ENCODE results near the gene ERO1B. TPM values are rescaled to one million over a fixed set of nuclear protein-coding genes. Genes with fewer than 3 reads are reported as not detected.

Gene ERO1B
- polyA plus RNA-seq, 1 donor from 2014 or later = 2.7 TPM

DNA sequence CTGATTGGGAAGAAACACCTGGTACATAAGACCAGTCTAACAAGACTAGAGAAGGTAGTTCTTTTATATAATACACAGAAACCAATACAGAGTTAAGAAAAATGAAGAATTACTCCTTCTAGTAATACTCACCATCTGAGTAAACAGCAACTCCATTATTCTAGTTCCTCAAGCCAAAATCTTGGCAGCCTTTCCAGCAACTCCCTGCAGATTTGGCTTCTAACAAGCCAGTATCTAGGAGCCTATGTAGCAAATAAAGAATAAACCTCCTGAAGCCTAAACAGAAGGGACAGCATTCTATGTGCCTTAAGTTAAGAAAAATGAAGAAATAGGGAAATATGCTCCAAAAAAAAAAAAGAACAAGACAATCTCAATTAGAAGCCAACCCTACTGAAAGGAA is 24.5 kb downstream of the ERO1B start:
- H3K9ac ChIP-seq (ENCODE audit: low read length) = no peak overlapping the region

DNA sequence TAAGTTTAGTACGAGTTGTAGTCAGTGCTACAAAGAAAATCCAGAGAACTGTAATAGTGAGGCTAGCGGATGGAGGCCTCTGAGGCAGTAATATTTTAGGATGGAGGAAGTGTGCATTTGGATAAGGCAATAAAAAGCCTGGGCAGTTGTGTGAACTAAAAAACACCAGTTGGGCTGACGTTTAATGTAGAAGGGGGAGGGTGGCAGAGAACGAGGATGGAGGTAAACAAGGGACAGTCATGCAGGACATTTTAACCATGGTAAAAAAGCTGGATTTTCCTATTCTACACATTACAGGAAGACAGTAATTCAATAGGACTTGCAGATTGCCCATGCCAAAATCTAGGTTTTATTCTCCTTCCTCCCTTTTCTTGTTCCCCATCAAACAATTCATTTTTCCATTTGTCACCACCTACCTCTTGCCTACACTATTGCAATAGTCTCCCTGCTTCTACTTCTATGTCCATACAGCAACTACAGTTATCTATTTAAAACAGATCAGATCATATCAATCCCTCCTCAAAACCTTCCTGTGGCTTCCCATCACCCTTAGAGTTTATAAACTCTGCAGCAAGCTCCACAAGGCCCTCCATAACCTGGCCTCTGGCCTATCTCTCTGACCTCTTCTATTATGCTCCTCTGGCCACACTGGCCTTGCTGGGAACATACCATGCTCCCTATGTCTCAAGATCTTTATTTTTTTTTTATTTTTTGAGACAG is 27.7 kb downstream of the ERO1B start:
- Histone ChIP-seq H4K20me1 (ENCODE audit: insufficient read depth) (no peaks in the 10 kb centered on the region), H3F3A (ENCODE audit: insufficient read depth, low read length, poor library complexity, severe bottlenecking) (no peaks in the 10 kb centered on the region)

More for the DNA sequence above, 24.5 kb downstream of the ERO1B start:
- Histone ChIP-seq H4K20me1 (ENCODE audit: insufficient read depth) (no peaks in the 10 kb centered on the region), H3K4me3 (ENCODE audit: low read length) (no peak overlapping the region), H3F3A (ENCODE audit: insufficient read depth, low read length, poor library complexity, severe bottlenecking) (no peaks in the 10 kb centered on the region), H3K27me3 (ENCODE audit: insufficient read depth, low read depth, low read length) (no peaks in the 10 kb centered on the region), H2AFZ (ENCODE audit: low read depth, low read length) (no peak overlapping the region), H3K4me2 (ENCODE audit: low read length) (no peak overlapping the region), H3K27ac (ENCODE audit: low read length) (no peak overlapping the region), H3K9me2 (ENCODE audit: insufficient read depth, low read length) (no peaks in the 10 kb centered on the region), H3K9me3 (ENCODE audit: low read length) (no peaks in the 10 kb centered on the region), H3K36me3 (ENCODE audit: insufficient read depth, low read length) (no peaks in the 10 kb centered on the region), H3K79me2 (replicated peaks; ENCODE audit: insufficient read depth, low read length) (no peaks in the 10 kb centered on the region)
- TF ChIP-seq MXI1 (conservative IDR thresholded peaks at IDR 0.05; ENCODE audit: poor library complexity, severe bottlenecking) (no peak), RAD21 (conservative IDR thresholded peaks at IDR 0.05) (no peak), TAF1 (IDR thresholded peaks at IDR 0.05; ENCODE audit: low read depth) (no peak), SMC3 (conservative IDR thresholded peaks at IDR 0.05; ENCODE audit: poor library complexity) (no peak), POLR2AphosphoS5 (IDR thresholded peaks at IDR 0.05) (no peak), EP300 (conservative IDR thresholded peaks at IDR 0.05; ENCODE audit: poor library complexity, severe bottlenecking) (no peak), EZH2 (IDR thresholded peaks at IDR 0.05; ENCODE audit: borderline replicate concordance, insufficient read depth, low read length, poor library complexity, severe bottlenecking) (no peak)
- TF ChIP-seq, protein P1, sequence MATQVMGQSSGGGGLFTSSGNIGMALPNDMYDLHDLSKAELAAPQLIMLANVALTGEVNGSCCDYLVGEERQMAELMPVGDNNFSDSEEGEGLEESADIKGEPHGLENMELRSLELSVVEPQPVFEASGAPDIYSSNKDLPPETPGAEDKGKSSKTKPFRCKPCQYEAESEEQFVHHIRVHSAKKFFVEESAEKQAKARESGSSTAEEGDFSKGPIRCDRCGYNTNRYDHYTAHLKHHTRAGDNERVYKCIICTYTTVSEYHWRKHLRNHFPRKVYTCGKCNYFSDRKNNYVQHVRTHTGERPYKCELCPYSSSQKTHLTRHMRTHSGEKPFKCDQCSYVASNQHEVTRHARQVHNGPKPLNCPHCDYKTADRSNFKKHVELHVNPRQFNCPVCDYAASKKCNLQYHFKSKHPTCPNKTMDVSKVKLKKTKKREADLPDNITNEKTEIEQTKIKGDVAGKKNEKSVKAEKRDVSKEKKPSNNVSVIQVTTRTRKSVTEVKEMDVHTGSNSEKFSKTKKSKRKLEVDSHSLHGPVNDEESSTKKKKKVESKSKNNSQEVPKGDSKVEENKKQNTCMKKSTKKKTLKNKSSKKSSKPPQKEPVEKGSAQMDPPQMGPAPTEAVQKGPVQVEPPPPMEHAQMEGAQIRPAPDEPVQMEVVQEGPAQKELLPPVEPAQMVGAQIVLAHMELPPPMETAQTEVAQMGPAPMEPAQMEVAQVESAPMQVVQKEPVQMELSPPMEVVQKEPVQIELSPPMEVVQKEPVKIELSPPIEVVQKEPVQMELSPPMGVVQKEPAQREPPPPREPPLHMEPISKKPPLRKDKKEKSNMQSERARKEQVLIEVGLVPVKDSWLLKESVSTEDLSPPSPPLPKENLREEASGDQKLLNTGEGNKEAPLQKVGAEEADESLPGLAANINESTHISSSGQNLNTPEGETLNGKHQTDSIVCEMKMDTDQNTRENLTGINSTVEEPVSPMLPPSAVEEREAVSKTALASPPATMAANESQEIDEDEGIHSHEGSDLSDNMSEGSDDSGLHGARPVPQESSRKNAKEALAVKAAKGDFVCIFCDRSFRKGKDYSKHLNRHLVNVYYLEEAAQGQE (IDR thresholded peaks at IDR 0.05; ENCODE audit: borderline replicate concordance) = no peak
- TF ChIP-seq, protein P2, sequence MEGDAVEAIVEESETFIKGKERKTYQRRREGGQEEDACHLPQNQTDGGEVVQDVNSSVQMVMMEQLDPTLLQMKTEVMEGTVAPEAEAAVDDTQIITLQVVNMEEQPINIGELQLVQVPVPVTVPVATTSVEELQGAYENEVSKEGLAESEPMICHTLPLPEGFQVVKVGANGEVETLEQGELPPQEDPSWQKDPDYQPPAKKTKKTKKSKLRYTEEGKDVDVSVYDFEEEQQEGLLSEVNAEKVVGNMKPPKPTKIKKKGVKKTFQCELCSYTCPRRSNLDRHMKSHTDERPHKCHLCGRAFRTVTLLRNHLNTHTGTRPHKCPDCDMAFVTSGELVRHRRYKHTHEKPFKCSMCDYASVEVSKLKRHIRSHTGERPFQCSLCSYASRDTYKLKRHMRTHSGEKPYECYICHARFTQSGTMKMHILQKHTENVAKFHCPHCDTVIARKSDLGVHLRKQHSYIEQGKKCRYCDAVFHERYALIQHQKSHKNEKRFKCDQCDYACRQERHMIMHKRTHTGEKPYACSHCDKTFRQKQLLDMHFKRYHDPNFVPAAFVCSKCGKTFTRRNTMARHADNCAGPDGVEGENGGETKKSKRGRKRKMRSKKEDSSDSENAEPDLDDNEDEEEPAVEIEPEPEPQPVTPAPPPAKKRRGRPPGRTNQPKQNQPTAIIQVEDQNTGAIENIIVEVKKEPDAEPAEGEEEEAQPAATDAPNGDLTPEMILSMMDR (IDR thresholded peaks at IDR 0.05; ENCODE audit: poor library complexity, severe bottlenecking) = no peak

More for the DNA sequence above, 27.7 kb downstream of the ERO1B start:
- TF ChIP-seq POLR2AphosphoS5 (IDR thresholded peaks at IDR 0.05) = no peak
- Histone ChIP-seq H3K9me3 (ENCODE audit: low read length) (no peaks in the 10 kb centered on the region), H3K4me2 (ENCODE audit: low read length) (no peak overlapping the region), H3K36me3 (ENCODE audit: insufficient read depth, low read length) (no peaks in the 10 kb centered on the region), H3K9me2 (ENCODE audit: insufficient read depth, low read length) (no peaks in the 10 kb centered on the region), H2AFZ (ENCODE audit: low read depth, low read length) (no peak overlapping the region), H3K79me2 (replicated peaks; ENCODE audit: insufficient read depth, low read length) (no peaks in the 10 kb centered on the region), H3K4me3 (ENCODE audit: low read length) (no peak overlapping the region), H3K27me3 (ENCODE audit: insufficient read depth, low read depth, low read length) (no peaks in the 10 kb centered on the region), H3K27ac (ENCODE audit: low read length) (no peak overlapping the region), H3K9ac (ENCODE audit: low read length) (no peak overlapping the region)

All from neural cell (in vitro differentiated cells).